ENCODE data around the gene MROH2A. TPM values are rescaled to one million over a fixed set of nuclear protein-coding genes. Genes with fewer than 3 reads are reported as not detected.

The MROH2A gene
- total and polyA plus RNA-seq, 9 of the 15 experiments (the other 6 are each of a cell fraction or from before 2014, with no cell fraction given): 0.03 TPM; not detected in 8

DNA sequence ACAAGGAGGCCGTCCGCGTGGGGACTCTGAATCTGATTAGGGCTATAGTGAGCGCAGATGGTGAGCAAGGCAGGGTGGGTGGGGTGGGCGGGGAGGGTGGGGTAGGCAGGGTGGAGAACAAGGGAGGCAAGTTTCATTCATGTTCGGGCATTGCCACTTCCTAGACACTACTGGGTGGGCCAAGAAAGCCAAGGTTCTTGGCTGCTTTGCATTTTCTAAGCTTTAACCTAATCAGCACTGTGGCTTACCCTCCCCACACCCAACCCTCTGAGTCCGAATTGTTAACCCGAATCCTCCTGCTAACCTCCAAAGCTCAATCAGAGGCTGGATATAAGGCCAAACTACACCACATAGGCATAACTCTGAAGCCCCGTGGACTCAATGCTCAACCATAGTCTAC lies 18.1 kb downstream of the MROH2A start:
- no peaks in the 10 kb centered on the region; a peak in 1 of 5 replicates for H3K4me1 ChIP-seq (replicated peaks in 1 of 2; ENCODE audit: control insufficient read depth in 2 of 2, insufficient read depth in 2 of 2, low read length in 2 of 2)
- FAIRE-seq: no peak
- no peaks in the 10 kb centered on the region for H3K79me2 ChIP-seq (ENCODE audit: control insufficient read depth, insufficient read depth, low read length)
- no peak overlapping the region for H3K27ac ChIP-seq (ENCODE audit: extremely low read depth, low read depth, low read length)
- H3K9me3 ChIP-seq (replicated peaks; ENCODE audit: control insufficient read depth, insufficient read depth, low read depth, low read length): no peaks in the 10 kb centered on the region
- H3K4me3 ChIP-seq: no peak overlapping the region
- intact Hi-C loops (cut with micrococcal nuclease) (no loop called here), in situ Hi-C loops (cut with MboI) (no loop called here)
- H3K4me2 ChIP-seq (ENCODE audit: insufficient read depth, low read length): no peak overlapping the region
- no peak for ATAC-seq
- H3K9ac ChIP-seq (ENCODE audit: insufficient read depth in 1 of 2, low read depth in 2 of 2, low read length in 2 of 2): no peak overlapping the region
- no peak for TF ChIP-seq DACH1 (IDR thresholded peaks at IDR 0.05; ENCODE audit: partially characterized antibody)
- no peak for TF ChIP-seq POLR2AphosphoS5 (IDR thresholded peaks at IDR 0.05; ENCODE audit: control insufficient read depth, insufficient read depth, low read depth, low read length)
- TF ChIP-seq RBM34 (IDR thresholded peaks at IDR 0.05; ENCODE audit: borderline replicate concordance, insufficient read depth, low read length): no peak
- no TSS peak for BruUV-seq (replicated peaks)
- ChIA-PET POLR2A (no interaction called here), CTCF (ENCODE audit: low intra/inter-chr PET ratio) (no interaction called here)
- 0% methylated on average over 3 of the region's 9 CpGs for WGBS (ENCODE audit: insufficient coverage, low coverage, missing lambda C conversion rate)
- H3K9me1 ChIP-seq (ENCODE audit: control insufficient read depth, insufficient read depth, low read length): no peaks in the 10 kb centered on the region
- no peaks in the 10 kb centered on the region for H4K20me1 ChIP-seq (replicated peaks; ENCODE audit: control insufficient read depth, insufficient read depth, low read length)
- no peak for DNase-seq (ENCODE audit: extremely low read depth in 1 of 4, low spot score in 3 of 4)
- no peak overlapping the region for H2AFZ ChIP-seq (ENCODE audit: low read depth, low read length)
- H3K27me3 ChIP-seq (ENCODE audit: control insufficient read depth in 2 of 2, insufficient read depth in 2 of 2, low read length in 2 of 2): peaks cover 0 to 33% of the 10 kb centered on the region in 2 experiments; a peak in 2 of 5 replicates
- no peaks in the 10 kb centered on the region for H3K36me3 ChIP-seq (ENCODE audit: control insufficient read depth, insufficient read depth, low read length)

GRCh38 chr2:233798335-233799086 lies 20.4 kb downstream of the MROH2A start:
- FAIRE-seq (no peak), ATAC-seq (no peak)
- POLR2A ChIA-PET: interaction anchor here (0.6 to 0.7 kb wide), 2 partner anchors 19 to 203 kb away, joined by 3 to 4 read pairs; no protein-coding TSS in a partner anchor
- TF ChIP-seq CBFB (CRISPR knock-in tag; IDR thresholded peaks at IDR 0.05): no peak
- TF ChIP-seq, protein P1, sequence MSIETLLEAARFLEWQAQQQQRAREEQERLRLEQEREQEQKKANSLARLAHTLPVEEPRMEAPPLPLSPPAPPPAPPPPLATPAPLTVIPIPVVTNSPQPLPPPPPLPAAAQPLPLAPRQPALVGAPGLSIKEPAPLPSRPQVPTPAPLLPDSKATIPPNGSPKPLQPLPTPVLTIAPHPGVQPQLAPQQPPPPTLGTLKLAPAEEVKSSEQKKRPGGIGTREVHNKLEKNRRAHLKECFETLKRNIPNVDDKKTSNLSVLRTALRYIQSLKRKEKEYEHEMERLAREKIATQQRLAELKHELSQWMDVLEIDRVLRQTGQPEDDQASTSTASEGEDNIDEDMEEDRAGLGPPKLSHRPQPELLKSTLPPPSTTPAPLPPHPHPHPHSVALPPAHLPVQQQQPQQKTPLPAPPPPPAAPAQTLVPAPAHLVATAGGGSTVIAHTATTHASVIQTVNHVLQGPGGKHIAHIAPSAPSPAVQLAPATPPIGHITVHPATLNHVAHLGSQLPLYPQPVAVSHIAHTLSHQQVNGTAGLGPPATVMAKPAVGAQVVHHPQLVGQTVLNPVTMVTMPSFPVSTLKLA (conservative IDR thresholded peaks at IDR 0.05): no peak
- TF ChIP-seq TAF7 (tag; IDR thresholded peaks at IDR 0.05): no peak
- TF ChIP-seq, protein P2, sequence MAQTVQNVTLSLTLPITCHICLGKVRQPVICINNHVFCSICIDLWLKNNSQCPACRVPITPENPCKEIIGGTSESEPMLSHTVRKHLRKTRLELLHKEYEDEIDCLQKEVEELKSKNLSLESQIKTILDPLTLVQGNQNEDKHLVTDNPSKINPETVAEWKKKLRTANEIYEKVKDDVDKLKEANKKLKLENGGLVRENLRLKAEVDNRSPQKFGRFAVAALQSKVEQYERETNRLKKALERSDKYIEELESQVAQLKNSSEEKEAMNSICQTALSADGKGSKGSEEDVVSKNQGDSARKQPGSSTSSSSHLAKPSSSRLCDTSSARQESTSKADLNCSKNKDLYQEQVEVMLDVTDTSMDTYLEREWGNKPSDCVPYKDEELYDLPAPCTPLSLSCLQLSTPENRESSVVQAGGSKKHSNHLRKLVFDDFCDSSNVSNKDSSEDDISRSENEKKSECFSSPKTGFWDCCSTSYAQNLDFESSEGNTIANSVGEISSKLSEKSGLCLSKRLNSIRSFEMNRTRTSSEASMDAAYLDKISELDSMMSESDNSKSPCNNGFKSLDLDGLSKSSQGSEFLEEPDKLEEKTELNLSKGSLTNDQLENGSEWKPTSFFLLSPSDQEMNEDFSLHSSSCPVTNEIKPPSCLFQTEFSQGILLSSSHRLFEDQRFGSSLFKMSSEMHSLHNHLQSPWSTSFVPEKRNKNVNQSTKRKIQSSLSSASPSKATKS (CRISPR knock-in tag; IDR thresholded peaks at IDR 0.05): no peak
- no peak for TF ChIP-seq SPI1 (IDR thresholded peaks at IDR 0.05; ENCODE audit: borderline replicate concordance, low read depth, low read length)
- no peak for TF ChIP-seq SMAD4 (CRISPR knock-in tag; conservative IDR thresholded peaks at IDR 0.05)
- no peak for TF ChIP-seq HCFC1 (IDR thresholded peaks at IDR 0.05; ENCODE audit: low read depth, low read length)
- no peak for TF ChIP-seq BHLHE40 (IDR thresholded peaks at IDR 0.05; ENCODE audit: low read length)
- no peak for TF ChIP-seq FOXA3 (CRISPR knock-in tag; conservative IDR thresholded peaks at IDR 0.05 in 1 of 2, IDR thresholded peaks at IDR 0.05 in 1 of 2)

More at GRCh38 chr2:233798335-233799086, 20.4 kb downstream of the MROH2A start:
- Histone ChIP-seq H4K20me1 (replicated peaks; ENCODE audit: control insufficient read depth, insufficient read depth, low read length) (no peaks in the 10 kb centered on the region), H3K79me2 (ENCODE audit: control insufficient read depth, insufficient read depth, low read length) (no peaks in the 10 kb centered on the region), H3K9me3 (replicated peaks; ENCODE audit: control insufficient read depth, insufficient read depth, low read depth, low read length) (no peaks in the 10 kb centered on the region), H3K9ac (ENCODE audit: insufficient read depth in 1 of 2, low read depth in 2 of 2, low read length in 2 of 2) (no peak overlapping the region), H3K9me1 (ENCODE audit: control insufficient read depth, insufficient read depth, low read length) (no peaks in the 10 kb centered on the region), H3K36me3 (ENCODE audit: control insufficient read depth, insufficient read depth, low read length) (no peaks in the 10 kb centered on the region), H3K4me3 (no peak overlapping the region), H3K27me3 (ENCODE audit: control insufficient read depth in 2 of 2, insufficient read depth in 2 of 2, low read length in 2 of 2) (peaks cover 0 to 14% of the 10 kb centered on the region in 2 experiments; a peak in 2 of 5 replicates), H2AFZ (ENCODE audit: low read depth, low read length) (no peak overlapping the region), H3K4me2 (ENCODE audit: insufficient read depth, low read length) (no peak overlapping the region), H3K27ac (ENCODE audit: extremely low read depth, low read depth, low read length) (no peak overlapping the region), H3K4me1 (replicated peaks in 1 of 2; ENCODE audit: control insufficient read depth in 2 of 2, insufficient read depth in 2 of 2, low read length in 2 of 2) (no peaks in the 10 kb centered on the region; a peak in 1 of 5 replicates)
- DNase-seq (ENCODE audit: extremely low read depth in 1 of 4, low spot score in 3 of 4): no peak
- intact Hi-C loops (cut with micrococcal nuclease) (no loop called here), in situ Hi-C loops (cut with MboI) (no loop called here)
- 1% methylated on average over 11 of the region's 14 CpGs for WGBS (ENCODE audit: insufficient coverage, low coverage, missing lambda C conversion rate)
- CTCF ChIA-PET (ENCODE audit: low intra/inter-chr PET ratio): no interaction called here
- no TSS peak for BruUV-seq (replicated peaks)
